Hematopoietic multipotent progenitor cell treated with erythropoietin and hydrocortisone succinate and interleukin-3 and kit ligand, for 15 days (in vitro differentiated cells): ENCODE data around the gene SLC6A20.
A peak's percentile ranks its signal among the peaks of the same experiment; 100 is the strongest.

Experiments used
- DNase-seq: peaks from one replicate; pipeline ENCODE4 v3.0.0-alpha.2; 2015; ENCODE audit warnings: low spot score

SLC6A20 gene, protein sequence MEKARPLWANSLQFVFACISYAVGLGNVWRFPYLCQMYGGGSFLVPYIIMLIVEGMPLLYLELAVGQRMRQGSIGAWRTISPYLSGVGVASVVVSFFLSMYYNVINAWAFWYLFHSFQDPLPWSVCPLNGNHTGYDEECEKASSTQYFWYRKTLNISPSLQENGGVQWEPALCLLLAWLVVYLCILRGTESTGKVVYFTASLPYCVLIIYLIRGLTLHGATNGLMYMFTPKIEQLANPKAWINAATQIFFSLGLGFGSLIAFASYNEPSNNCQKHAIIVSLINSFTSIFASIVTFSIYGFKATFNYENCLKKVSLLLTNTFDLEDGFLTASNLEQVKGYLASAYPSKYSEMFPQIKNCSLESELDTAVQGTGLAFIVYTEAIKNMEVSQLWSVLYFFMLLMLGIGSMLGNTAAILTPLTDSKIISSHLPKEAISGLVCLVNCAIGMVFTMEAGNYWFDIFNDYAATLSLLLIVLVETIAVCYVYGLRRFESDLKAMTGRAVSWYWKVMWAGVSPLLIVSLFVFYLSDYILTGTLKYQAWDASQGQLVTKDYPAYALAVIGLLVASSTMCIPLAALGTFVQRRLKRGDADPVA

GRCh38 chr3:45795882-45796765, at the start of gene SLC6A20:
Gene SLC6A20 (minus strand): TSS chr3:45796536. CDS start chr3:45796419, 117 bp downstream.
- DNase-seq: no peak

DNA sequence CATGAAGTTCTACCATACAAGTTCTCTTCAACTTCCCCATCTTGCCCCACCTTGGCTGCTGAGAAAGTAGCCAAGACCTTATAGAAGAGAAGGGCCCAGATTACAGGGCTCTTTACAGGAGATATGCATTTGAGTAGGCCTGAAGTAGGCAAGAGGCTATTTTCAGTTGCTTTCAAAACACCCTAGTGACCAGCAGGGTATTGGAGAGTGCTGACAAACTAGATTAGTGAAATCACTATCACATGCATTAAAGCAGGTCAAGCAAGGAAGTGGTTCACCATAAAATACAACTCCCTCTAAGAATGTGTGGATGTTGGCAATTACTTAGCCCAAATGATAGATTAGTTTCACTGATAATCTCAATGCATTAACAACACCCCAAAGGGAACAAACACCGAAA, 48.3 kb upstream of the SLC6A20 start:
- no peak for DNase-seq

GRCh38 chr3:45842851-45843625, 46.7 kb upstream of the SLC6A20 start:
- DNase-seq: no peak

GRCh38 chr3:45841757-45842491, 45.6 kb upstream of the SLC6A20 start, which contains the start of gene LZTFL1:
Gene LZTFL1 (minus strand): TSS chr3:45842119. CDS start chr3:45841991, 128 bp downstream.
- DNase-seq: peak; percentile 92

- peak; percentile 7 for DNase-seq
Observed at GRCh38 chr3:45841420-45841756, 45.1 kb upstream of the SLC6A20 start.

GRCh38 chr3:45838466-45838865, 42.1 kb upstream of the SLC6A20 start:
- no peak for DNase-seq

- peak; percentile 9 for DNase-seq
Observed at GRCh38 chr3:45832699-45833098, 36.4 kb upstream of the SLC6A20 start.

- no peak for DNase-seq
Observed at GRCh38 chr3:45830121-45830520, 33.8 kb upstream of the SLC6A20 start.

DNA sequence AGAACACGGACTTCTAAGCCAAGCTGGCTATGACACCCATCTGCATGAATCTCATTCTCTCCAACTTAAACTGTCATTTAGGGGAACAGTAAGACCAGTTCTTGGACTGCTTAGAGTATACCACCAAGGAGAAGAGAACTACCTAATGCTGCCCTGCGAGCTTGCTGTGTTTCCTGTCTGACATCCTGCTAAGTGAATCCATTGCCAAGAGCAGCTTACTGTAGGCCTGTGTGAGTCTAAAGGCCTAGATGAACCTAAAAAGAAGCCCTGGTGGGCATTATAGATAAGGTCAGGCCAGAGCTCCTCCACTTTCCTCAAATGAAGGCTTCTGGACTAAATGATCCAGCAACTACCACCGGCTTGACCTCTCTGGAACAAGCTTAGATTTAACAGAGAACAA, 30.6 kb upstream of the SLC6A20 start:
- DNase-seq: no peak

DNA sequence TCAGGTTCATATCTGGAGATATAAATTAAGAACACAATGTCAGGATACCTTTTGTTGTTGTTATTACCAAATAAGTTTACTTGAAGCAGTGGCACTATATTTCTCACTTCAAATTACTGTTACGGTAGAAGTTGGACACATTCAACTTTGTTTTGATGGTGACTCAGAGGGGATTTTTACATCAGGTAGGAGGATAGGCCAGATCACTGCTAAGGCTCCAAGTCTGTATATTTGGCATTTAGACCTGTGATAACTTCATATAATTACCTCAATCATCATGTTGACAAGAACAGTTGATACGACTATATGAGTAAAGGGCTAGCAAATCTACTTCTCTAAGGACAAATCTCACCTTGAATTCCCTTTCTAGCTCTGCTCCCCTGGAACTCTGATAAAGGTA, 30.0 kb upstream of the SLC6A20 start:
- DNase-seq: no peak

DNA sequence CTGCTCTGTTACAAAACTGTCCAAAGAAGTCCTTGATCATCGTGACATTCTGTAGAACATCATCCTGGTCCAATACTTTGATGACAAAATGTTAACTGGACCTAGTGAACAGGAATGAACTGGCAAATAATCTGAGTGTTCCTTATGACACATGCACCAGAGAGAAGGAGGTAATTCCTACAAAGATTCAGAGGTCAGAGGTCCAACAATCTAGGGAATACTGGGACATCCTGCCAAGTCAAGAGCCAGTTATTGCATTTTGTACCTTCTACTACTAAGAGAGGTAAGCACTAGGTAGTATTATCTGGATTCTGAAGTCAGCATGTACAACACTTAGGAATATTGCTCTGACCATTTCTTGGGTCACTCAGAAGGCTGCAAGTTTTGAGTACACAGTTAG, 24.8 kb upstream of the SLC6A20 start:
- DNase-seq: no peak

DNA sequence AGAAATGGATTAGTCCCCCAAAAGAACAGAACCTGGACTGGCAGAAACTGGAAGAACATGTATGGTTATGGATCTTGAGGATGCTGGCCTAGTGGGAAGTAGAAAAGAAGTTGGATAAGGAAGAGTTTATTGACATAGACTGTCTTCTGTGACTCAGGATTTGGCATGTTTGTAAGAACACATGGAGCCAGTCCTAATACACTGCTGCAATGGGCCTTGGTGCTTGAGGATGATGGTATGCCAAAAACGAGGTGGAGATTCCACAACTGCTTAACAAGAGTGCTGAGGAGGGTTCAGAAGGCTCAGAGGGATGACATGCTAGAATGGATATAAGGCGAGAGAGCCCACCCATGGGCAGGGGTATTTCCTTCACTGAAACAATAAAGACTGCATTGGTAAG, 23.2 kb upstream of the SLC6A20 start:
- DNase-seq: no peak

DNA sequence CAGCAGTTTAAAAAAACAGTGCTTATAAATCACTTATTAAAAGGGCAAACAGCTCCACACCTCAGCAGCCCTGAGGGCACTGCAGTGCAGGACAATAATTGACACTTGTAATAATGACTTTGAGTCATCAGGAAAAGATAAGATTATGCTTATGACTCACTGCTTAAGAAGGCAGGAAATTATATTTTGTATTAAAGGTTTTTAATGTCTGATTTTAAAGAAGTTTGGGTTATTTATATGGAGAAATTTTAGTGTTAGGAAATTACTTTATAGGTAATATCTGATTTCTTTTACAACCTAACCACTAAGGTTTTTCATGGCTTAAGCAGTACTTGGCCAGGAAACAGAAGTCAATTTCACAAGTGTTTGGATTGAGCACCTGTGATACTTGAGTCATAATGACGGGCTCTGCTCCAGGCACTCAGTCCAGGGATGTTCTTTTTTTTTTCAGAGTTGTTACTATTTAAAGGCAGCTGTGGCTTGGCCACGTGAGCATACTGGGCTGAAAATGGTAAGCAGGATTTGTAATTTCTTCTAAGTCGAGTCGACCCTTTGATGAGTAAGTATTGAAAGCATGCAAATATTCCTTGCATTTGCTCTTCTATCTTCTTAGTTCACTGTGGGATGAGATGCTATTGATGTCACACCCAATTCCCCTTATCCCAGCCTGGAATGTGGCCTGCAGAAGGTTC, 21.6 kb upstream of the SLC6A20 start:
- no peak for DNase-seq

DNA sequence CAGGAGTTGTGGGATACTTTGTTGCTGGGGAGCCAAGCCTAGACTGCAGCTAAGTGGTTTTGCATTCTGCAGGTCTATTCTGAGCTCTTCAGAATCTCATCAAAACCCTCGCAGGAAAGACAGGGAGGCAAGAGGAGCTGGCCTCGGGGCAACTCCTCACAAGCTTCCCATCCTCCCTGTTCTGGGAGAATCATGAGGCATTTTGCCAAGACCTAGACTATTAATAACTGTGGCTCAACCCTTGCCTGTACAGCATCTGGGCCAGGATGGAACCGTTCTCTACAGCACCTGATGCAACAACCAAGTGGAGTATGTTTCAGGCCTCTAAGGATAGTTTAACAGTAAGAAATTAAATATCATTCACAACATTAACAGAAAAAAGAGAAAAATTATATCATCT, 20.2 kb upstream of the SLC6A20 start:
- DNase-seq: no peak

- no peak for DNase-seq
Observed at GRCh38 chr3:45814322-45814721, 18.0 kb upstream of the SLC6A20 start.

DNA sequence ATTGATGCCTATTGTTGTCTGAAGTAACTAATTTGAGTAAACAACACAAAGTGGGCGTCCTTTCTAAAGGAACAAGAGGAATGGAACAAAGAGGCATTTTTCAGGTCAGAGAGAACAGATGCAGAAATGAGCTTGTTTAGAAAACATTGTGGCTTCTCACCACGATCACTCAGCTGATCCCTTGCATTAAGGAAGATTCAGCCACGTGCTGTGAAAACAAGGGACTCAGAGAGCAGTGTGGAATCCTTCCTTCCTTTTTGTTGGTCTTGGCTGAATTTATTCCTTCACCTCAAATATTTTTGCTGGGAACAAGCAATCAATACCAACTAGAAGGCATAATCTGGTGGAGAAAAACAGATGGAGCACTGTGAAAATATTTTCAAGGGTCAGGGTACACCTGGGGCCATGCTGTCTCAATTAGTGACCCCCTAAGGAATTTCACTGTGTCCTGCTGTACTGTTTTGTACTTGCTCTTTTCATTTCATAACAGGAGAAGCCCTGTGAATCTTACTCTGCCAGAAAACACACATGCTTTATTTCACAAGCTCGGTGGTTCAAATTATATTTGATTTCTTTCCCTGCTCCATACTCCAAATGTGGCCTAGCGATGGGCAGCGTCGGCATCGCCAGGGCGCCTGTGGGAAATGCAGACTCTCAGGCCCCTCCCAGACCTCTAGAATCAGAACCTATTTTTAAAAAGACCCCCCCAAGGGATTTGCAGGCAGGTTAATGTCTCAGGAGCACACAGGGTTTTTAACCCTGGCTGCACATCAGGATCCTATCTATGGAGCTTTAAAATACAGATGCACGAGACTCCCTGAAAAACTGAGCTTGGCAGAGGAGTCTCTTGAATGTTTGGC, 11.6 kb upstream of the SLC6A20 start:
- no peak for DNase-seq

DNA sequence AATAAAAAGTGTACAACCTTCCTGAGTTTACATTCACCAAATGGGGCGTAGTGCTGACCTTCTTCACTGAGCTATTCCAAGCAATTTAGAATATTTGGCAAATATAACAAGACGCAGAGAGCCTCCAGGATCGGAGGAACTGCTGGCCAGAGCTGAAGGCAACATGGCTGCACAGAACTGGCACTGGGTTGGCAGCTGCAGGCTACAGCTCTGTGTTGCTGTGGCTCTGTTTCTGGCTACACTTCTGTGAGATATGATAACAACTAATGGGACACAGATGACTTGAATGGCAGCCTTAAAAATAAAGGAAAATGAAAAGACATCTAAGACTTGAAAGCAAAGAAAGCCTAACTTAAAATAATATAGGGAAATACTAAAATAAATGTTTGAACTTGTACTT, 10.8 kb upstream of the SLC6A20 start:
- DNase-seq: no peak

DNA sequence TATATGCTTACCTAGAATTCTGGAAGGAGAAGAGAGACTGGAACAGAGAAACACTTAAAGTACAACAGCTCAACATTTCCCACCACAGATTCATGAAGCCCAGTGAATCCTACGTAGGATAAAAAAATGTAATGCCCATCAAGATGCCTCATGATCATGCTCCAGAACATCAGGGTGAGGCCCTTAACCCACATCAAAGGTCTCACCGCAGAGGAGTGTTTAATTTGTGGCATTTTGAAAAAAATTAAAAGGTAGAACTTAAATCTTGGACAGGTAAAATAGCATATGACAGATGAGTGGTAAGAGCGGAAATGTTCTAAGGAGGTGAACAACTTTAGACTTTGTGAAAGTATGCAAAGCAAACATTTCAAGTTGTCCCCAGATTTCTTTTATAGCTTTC, 9.7 kb upstream of the SLC6A20 start:
- no peak for DNase-seq

GRCh38 chr3:45803252-45803935, 7.1 kb upstream of the SLC6A20 start:
- no peak for DNase-seq
